NCI-H2107 treated with DMSO at 0.1 percent for 48 hours (cell line): ENCODE measurements around the gene GABRD.

Experiments
- DNase-seq: peaks from one replicate; lab custom pipeline; 2025; ENCODE audit not compliant: unreplicated experiment; lab: John Stamatoyannopoulos, UW

GABRD gene

GRCh38 chr1:1985375-1986050 is 33.6 kb upstream of the GABRD start:
- DNase-seq = no peak

- DNase-seq = no peak
Observed at GRCh38 chr1:1986451-1987141, 32.5 kb upstream of the GABRD start.

- DNase-seq = no peak
Observed at GRCh38 chr1:1987142-1987510, 32.0 kb upstream of the GABRD start.

GRCh38 chr1:1988061-1988945 is 30.8 kb upstream of the GABRD start:
- DNase-seq = no peak

DNA sequence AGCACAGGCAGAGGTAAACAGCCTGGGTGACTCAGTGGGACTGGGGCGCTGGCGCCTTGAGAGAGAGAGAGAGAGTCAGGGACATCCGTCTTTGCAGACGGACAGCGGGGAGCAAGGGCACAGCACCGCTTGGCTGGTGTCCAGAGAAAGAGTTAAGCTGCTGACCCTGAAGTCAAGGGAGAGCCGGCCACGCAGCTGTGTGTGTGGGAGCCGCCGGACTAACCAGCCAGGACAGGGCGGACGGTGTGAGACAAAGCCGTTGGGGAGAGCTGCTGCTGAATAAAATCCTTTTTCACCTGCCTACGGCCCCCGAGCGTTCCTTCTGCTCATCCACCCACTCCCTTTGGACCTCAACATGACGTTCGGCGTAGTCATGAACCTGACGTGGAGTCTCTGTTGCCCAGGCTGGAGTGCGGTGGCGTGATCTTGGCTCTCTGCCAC is 30.0 kb upstream of the GABRD start:
- DNase-seq = no peak

GRCh38 chr1:1989789-1990188 is 29.4 kb upstream of the GABRD start:
- no peak for DNase-seq

DNA sequence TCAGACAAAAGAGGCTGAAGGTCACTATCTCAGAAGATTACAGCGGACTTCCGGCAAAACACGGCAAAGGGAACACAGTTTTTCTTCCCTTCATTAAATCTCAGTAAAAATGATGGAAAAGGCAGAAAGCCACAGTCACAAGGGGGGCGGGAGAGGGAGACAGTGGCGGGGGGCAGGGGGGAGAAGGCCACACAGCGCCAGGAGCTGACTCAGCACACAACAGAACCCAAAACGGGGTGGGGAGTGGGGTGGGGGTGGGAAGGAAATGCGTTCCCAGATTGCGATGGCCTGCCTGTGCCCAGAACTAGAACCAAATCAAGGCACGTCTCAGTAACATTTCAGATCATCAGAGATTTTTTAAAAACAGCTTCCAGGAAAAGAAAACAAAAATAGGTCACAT is 28.9 kb upstream of the GABRD start:
- DNase-seq = no peak

DNA sequence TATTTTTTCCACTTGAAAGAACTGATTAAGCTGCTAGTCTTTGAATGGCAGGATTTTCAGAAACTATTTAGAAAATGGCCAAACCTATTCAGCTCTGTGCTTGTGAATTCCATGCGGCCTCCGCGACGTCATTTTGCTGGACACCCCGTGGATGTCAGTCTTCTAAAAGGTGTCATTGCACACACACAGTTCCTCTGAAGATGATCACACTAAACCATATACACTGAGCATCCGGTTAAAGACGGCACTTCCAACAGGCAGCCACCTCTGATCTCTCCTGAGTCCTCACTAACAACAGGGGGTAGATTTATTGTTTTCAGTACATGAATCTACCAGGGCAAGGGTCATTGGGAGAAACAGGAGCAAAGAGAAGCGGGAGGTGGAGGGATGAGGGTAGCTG is 24.6 kb upstream of the GABRD start:
- DNase-seq = no peak

DNA sequence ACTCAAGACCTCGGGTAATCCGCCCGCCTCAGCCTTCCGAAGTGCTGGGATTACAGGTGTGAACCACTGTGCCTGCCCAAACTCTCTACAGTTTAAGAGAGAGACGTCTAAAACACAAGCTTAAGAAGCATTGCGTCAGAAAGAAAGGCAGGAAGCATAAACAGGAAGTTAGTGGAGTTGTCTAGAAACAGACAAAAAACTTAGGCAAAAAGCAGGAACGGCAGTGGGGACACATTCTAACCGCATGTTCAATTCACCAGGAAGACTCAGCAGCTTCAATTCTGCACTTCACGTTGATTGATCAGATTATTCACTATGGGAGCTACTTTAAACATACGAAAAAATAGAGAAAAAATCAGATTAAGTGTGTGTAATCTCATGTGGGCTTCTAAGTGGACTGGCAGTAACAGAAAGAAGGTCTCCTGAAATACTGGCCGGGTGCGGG is 22.9 kb upstream of the GABRD start:
- no peak for DNase-seq

DNA sequence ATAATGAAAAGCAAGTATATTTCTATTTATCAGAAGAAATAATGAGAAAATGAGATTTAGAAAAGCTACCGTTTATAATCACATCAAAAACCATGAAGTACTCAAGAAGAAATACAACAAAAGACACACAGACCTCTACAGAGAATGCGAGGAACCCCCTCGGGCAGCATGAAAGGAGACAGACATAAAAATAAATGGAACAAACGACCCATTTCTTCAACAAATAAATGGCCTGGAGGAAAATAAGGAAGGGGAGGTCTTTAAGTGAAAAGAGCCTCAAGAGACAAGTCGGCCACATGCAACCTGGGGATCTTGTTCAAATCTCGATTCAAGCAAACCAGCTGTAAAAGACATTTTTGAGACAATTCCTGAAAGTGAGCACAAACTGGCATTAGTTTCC is 21.6 kb upstream of the GABRD start:
- no peak for DNase-seq

- DNase-seq = no peak
Observed at GRCh38 chr1:2000432-2000831, 18.7 kb upstream of the GABRD start.

- no peak for DNase-seq
Observed at GRCh38 chr1:2000850-2001249, 18.3 kb upstream of the GABRD start.

DNA sequence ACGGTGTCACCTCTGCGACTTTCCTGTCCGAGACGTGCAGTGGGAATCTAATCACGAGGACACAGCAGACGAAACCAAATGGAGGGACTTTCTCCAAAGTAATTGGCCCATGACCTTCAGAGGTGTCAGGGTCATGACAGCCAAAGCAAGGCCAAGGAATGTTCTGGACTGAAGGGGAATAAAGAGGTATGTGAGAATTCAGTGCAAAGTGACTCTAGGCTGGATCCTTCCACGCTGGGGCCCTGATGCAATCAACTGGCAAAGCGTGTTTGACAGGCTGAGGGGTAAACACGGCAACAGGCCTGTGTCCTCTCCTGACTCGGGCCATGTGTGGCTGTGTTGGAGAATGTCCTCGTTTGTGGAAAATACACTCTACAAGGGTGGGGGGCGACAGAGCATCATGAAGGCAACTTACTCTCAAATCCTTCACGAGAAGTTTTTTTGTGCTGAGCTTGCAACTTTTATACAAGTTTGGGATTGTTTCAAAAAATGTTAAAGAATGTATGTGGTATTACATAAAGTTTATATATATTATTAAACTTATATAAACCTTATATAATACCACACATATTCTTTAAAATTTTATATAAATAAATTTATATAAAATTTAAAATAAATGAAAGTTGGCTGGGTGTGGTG is 17.3 kb upstream of the GABRD start:
- no peak for DNase-seq

GRCh38 chr1:2003541-2004131 is 15.5 kb upstream of the GABRD start, which contains the start of gene CFAP74:
Gene CFAP74 (minus strand): TSS chr1:2003786. CDS start chr1:1990956, 12,830 bp downstream.
- DNase-seq = no peak

DNA sequence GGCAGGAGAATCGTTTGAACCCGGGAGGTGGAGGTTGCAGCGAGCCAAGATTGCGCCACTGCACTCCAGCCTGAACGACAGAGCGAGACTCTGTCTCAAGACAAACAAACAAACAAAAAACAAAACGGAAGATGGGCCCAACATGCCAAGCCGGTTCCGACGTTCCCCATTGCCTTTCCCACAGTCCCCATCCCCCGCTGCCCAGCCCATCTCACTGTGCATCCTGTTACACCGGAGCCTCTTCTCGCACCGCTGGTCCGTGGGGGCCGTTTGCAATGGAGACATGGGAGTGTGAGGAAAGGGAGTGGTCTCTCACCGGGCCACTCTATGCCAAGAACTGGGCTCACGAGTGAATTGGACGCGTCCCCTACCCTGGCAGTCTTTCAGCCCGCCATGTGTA is 14.3 kb upstream of the GABRD start:
- DNase-seq = no peak

- DNase-seq = no peak
Observed at GRCh38 chr1:2009101-2010053, 9.8 kb upstream of the GABRD start.

GRCh38 chr1:2014181-2014580 is 5.0 kb upstream of the GABRD start:
- DNase-seq = no peak

GRCh38 chr1:2014741-2015735 is 4.1 kb upstream of the GABRD start:
- no peak for DNase-seq

GRCh38 chr1:2016123-2016522 is 3.0 kb upstream of the GABRD start:
- no peak for DNase-seq
